Prostate gland (tissue), 2 donors: ENCODE measurements around the gene IMMP2L.

Source experiments
- CTCF ChIP-seq, 4 experiments: fragments of 200-600 bp in 2 of 4; fragments of 450-650 bp in 2 of 4; sonication (generic) in 2 of 4; IDR thresholded peaks; 1 replicate in 3 of 4; 2 replicates in 1 of 4; pipeline ENCODE4 v1.5.1; 2016 to 2019; ENCODE audit warnings: antibody characterized with exemption in 4 of 4, mild to moderate bottlenecking in 2 of 4, moderate library complexity in 2 of 4
- POLR2A ChIP-seq: fragments of 450-650 bp; IDR thresholded peaks from one replicate; pipeline ENCODE4 v1.6.1; 2016; ENCODE audit warnings: antibody characterized with exemption, mild to moderate bottlenecking
- POLR2AphosphoS5 ChIP-seq: sonication (generic); formaldehyde crosslinking; IDR thresholded peaks from one replicate; pipeline ENCODE4 v1.6.1; 2017; ENCODE audit warnings: antibody characterized with exemption

- TF ChIP-seq CTCF (IDR thresholded peaks at IDR 0.05) (no peak), POLR2AphosphoS5 (no peak), POLR2A (no peak)
Measured at GRCh38 chr7:111381590-111381989, 180.7 kb downstream of the IMMP2L start.
